HCT116 (cell line): ENCODE results near the gene NTN3.

ENCODE experiments used
- EZH2phosphoT487 ChIP-seq: fragments of 200-600 bp; IDR thresholded peaks from 2 replicates; pipeline ENCODE4 v1.6.1; 2018; ENCODE audit warnings: antibody characterized with exemption, borderline replicate concordance
- FOSL1 ChIP-seq: IDR thresholded peaks from 2 replicates; pipeline ENCODE4 v1.6.1; 2012; ENCODE audit warnings: low read depth
- JUND ChIP-seq: IDR thresholded peaks from 2 replicates; pipeline ENCODE4 v1.6.1; 2012
- POLR2A ChIP-seq: IDR thresholded peaks from 2 replicates; pipeline ENCODE4 v1.7.0; 2011; ENCODE audit warnings: borderline replicate concordance; ENCODE audit not compliant: insufficient read depth, insufficient read length; ENCODE audit errors: extremely low read depth
- SP1 ChIP-seq: IDR thresholded peaks from 2 replicates; pipeline ENCODE4 v1.6.1; 2012; ENCODE audit warnings: low read depth

GRCh38 chr16:2499454-2499853 is 28.4 kb downstream of the NTN3 start:
- TF ChIP-seq JUND (no peak), FOSL1 (no peak), EZH2phosphoT487 (no peak), SP1 (no peak), POLR2A (no peak)
